H1 (cell line): ENCODE measurements around the gene TOR1A. TPM values are rescaled to one million over a fixed set of nuclear protein-coding genes. Genes with fewer than 3 reads are reported as not detected.
A peak's percentile ranks its signal among the peaks of the same experiment; 100 is the strongest.

Source experiments
- CTCF ChIA-PET: fragments of 300-600 bp; sonication (Branson Sonifier 250); formaldehyde crosslinking; loops from one replicate; lab custom pipeline; 2021; ENCODE audit not compliant: partially characterized antibody; lab: Charles Lee
- POLR2A ChIA-PET: fragments of 300-600 bp; sonication (Branson Sonifier 250); formaldehyde crosslinking; loops from one replicate; lab custom pipeline; 2021; ENCODE audit warnings: inconsistent platforms; ENCODE audit not compliant: partially characterized antibody; lab: Charles Lee
- DNase-seq, 2 experiments: peaks; one replicate each; pipeline versions ENCODE4 v3.0.0 to v3.0.0-alpha.2; 2010 to 2022; ENCODE audit warnings: low spot score in 2 of 2, low read depth in 1 of 2, mixed read lengths in 1 of 2
- FAIRE-seq: peaks from 2 replicates; lab custom pipeline; 2011; peaks lifted over from hg19 to GRCh38; lab: Jason Lieb, UNC
- H2AFZ ChIP-seq: 2 replicates; pipeline ENCODE4 v1.8.1; 2012; ENCODE audit warnings: low read length, inconsistent platforms
- H2AK5ac ChIP-seq: 2 replicates; pipeline ENCODE4 v1.6.1; 2013; ENCODE audit warnings: low read depth, low read length
- H2BK120ac ChIP-seq: replicated peaks from 2 replicates; pipeline ENCODE3; 2013; ENCODE audit warnings: low read depth, low read length, inconsistent platforms
- H2BK12ac ChIP-seq: 2 replicates; pipeline ENCODE4 v1.6.1; 2013; ENCODE audit warnings: low read depth, low read length
- H2BK15ac ChIP-seq: 2 replicates; pipeline ENCODE4 v1.6.1; 2013; ENCODE audit warnings: low read length
- H2BK20ac ChIP-seq: 2 replicates; pipeline ENCODE4 v1.6.1; 2013; ENCODE audit warnings: low read length
- H2BK5ac ChIP-seq: 2 replicates; pipeline ENCODE4 v1.6.1; 2013; ENCODE audit warnings: low read depth, low read length
- H3K14ac ChIP-seq: 2 replicates; pipeline ENCODE4 v1.6.1; 2013; ENCODE audit warnings: inconsistent platforms; ENCODE audit not compliant: insufficient read length
- H3K18ac ChIP-seq: 2 replicates; pipeline ENCODE4 v1.6.1; 2013; ENCODE audit warnings: low read length; ENCODE audit errors: extremely low read depth
- H3K23ac ChIP-seq: 2 replicates; pipeline ENCODE4 v1.6.1; 2013; ENCODE audit warnings: inconsistent platforms; ENCODE audit not compliant: insufficient read length
- H3K23me2 ChIP-seq: 2 replicates; pipeline ENCODE4 v1.6.1; 2013; ENCODE audit warnings: low read depth, low read length
- H3K27ac ChIP-seq: 2 replicates; pipeline ENCODE4 v1.6.1; 2011; ENCODE audit warnings: low read depth, low read length, inconsistent platforms
- H3K27me3 ChIP-seq, 4 experiments: replicated peaks in 1 of 4; 1 replicate in 1 of 4; 2 replicates in 3 of 4; pipeline versions ENCODE4 v1.6.1 to v1.8.1; 2011 to 2013; ENCODE audit warnings: low read length in 3 of 4, mild to moderate bottlenecking in 3 of 4, inconsistent platforms in 2 of 4, mixed read lengths in 2 of 4, moderate library complexity in 1 of 4; ENCODE audit not compliant: control insufficient read depth in 3 of 4, insufficient read depth in 3 of 4; ENCODE audit errors: extremely low read depth in 1 of 4
- H3K36me3 ChIP-seq, 4 experiments: 2 replicates each; pipeline versions ENCODE4 v1.6.1 to v1.8.1; 2011 to 2013; ENCODE audit warnings: mild to moderate bottlenecking in 4 of 4, low read length in 3 of 4, moderate library complexity in 2 of 4, control low read depth in 1 of 4, inconsistent platforms in 1 of 4; ENCODE audit not compliant: insufficient read depth in 4 of 4, control insufficient read depth in 2 of 4
- H3K4ac ChIP-seq: replicated peaks from 2 replicates; pipeline ENCODE3; 2013; ENCODE audit warnings: low read length, low read depth, mixed read lengths, inconsistent platforms; ENCODE audit not compliant: insufficient read length
- H3K4me1 ChIP-seq, 4 experiments: replicated peaks in 1 of 4; 1 replicate in 1 of 4; 2 replicates in 3 of 4; pipeline versions ENCODE4 v1.6.1 to v1.8.1; 2011 to 2013; ENCODE audit warnings: low read length in 3 of 4, inconsistent platforms in 2 of 4, mixed read lengths in 1 of 4; ENCODE audit not compliant: insufficient read depth in 4 of 4, control insufficient read depth in 3 of 4
- H3K4me2 ChIP-seq, 2 experiments: 2 replicates each; pipeline versions ENCODE4 v1.6.1 to v1.8.1; 2011 to 2013; ENCODE audit warnings: low read depth in 2 of 2, low read length in 2 of 2, control low read depth in 1 of 2, inconsistent platforms in 1 of 2, mild to moderate bottlenecking in 1 of 2; ENCODE audit not compliant: insufficient read depth in 1 of 2
- H3K4me3 ChIP-seq, 4 experiments: fragments of 200-600, 300-600 bp in 1 of 4; sonication (generic), shearing (Covaris generic), sonication (Bioruptor Twin) in 1 of 4; 2 replicates each; pipeline versions ENCODE4 v1.5.1 to v1.8.1; 2011 to 2016; ENCODE audit warnings: low read length in 4 of 4, low read depth in 3 of 4, control low read depth in 2 of 4, inconsistent platforms in 2 of 4, mild to moderate bottlenecking in 2 of 4, mixed read lengths in 1 of 4, moderate library complexity in 1 of 4; ENCODE audit not compliant: insufficient read depth in 2 of 4; ENCODE audit errors: extremely low read depth in 1 of 4
- H3K56ac ChIP-seq: replicated peaks from 2 replicates; pipeline ENCODE3; 2013; ENCODE audit warnings: low read depth, mild to moderate bottlenecking, mixed read lengths, low read length, inconsistent platforms; ENCODE audit not compliant: insufficient read length
- H3K79me1 ChIP-seq: 2 replicates; pipeline ENCODE4 v1.6.1; 2013; ENCODE audit warnings: low read depth, low read length, control low read depth
- H3K79me2 ChIP-seq, 2 experiments: 2 replicates each; pipeline versions ENCODE4 v1.6.1 to v1.8.1; 2012 to 2013; ENCODE audit warnings: low read length in 2 of 2, mild to moderate bottlenecking in 2 of 2, inconsistent platforms in 1 of 2; ENCODE audit not compliant: insufficient read depth in 2 of 2, control insufficient read depth in 1 of 2
- H3K9ac ChIP-seq, 4 experiments: replicated peaks in 1 of 4; 1 replicate in 1 of 4; 2 replicates in 3 of 4; pipeline versions ENCODE4 v1.6.1 to v1.8.1; 2011 to 2013; ENCODE audit warnings: low read depth in 3 of 4, low read length in 3 of 4, control low read depth in 2 of 4, mild to moderate bottlenecking in 2 of 4, moderate library complexity in 2 of 4, inconsistent platforms in 1 of 4; ENCODE audit errors: extremely low read depth in 1 of 4
- H3K9me3 ChIP-seq, 2 experiments: 2 replicates each; pipeline versions ENCODE4 v1.6.1 to v1.8.1; 2012 to 2013; ENCODE audit warnings: mild to moderate bottlenecking in 2 of 2, moderate library complexity in 2 of 2, control low read depth in 1 of 2, inconsistent platforms in 1 of 2, low read depth in 1 of 2, low read length in 1 of 2, mixed read lengths in 1 of 2; ENCODE audit not compliant: insufficient read depth in 2 of 2
- H4K20me1 ChIP-seq, 2 experiments: replicated peaks in 1 of 2; 2 replicates each; pipeline versions ENCODE3 to v1.8.1; 2011 to 2013; ENCODE audit warnings: inconsistent platforms in 2 of 2, low read length in 2 of 2, mild to moderate bottlenecking in 1 of 2; ENCODE audit not compliant: insufficient read depth in 2 of 2, control insufficient read depth in 1 of 2
- H4K5ac ChIP-seq: 2 replicates; pipeline ENCODE4 v1.6.1; 2013; ENCODE audit warnings: low read length, low read depth, mixed read lengths, inconsistent platforms; ENCODE audit not compliant: insufficient read length
- H4K8ac ChIP-seq: 2 replicates; pipeline ENCODE4 v1.8.0; 2013; ENCODE audit warnings: mild to moderate bottlenecking, moderate library complexity, low read length, inconsistent platforms; ENCODE audit not compliant: insufficient read depth; ENCODE audit errors: extremely low read depth
- H4K91ac ChIP-seq: replicated peaks from 2 replicates; pipeline ENCODE3; 2013; ENCODE audit warnings: low read length, mixed read lengths, inconsistent platforms; ENCODE audit not compliant: insufficient read length
- CBX5 ChIP-seq: fragments of 300-800, 300-1000 bp; sonication (generic); IDR thresholded peaks from 2 replicates; pipeline ENCODE4 v1.7.1; 2016; ENCODE audit warnings: antibody characterized with exemption, low read length, low read depth
- CEBPB ChIP-seq: IDR thresholded peaks from 2 replicates; pipeline ENCODE4 v1.6.1; 2012; ENCODE audit warnings: low read depth, low read length
- CTCF ChIP-seq, 3 experiments: IDR thresholded peaks; 1 replicate in 2 of 3; 2 replicates in 1 of 3; pipeline versions ENCODE4 v1.5.1 to v1.6.1; 2011; ENCODE audit warnings: low read length in 3 of 3, mild to moderate bottlenecking in 3 of 3, inconsistent platforms in 2 of 3, low read depth in 1 of 3, moderate library complexity in 1 of 3; ENCODE audit not compliant: insufficient read depth in 1 of 3; ENCODE audit errors: control extremely low read depth in 1 of 3
- KDM1A ChIP-seq: fragments of 200-600, 300-600 bp; sonication (generic); IDR thresholded peaks from 2 replicates; pipeline ENCODE4 v1.7.1; 2016; ENCODE audit warnings: mild to moderate bottlenecking, low read length, borderline replicate concordance
- RAD21 ChIP-seq, 2 experiments: IDR thresholded peaks in 1 of 2; conservative IDR thresholded peaks in 1 of 2; 2 replicates each; pipeline ENCODE4 v1.6.1; 2011; ENCODE audit warnings: low read depth in 2 of 2, low read length in 2 of 2, improper control_type of control experiment in 1 of 2, inconsistent platforms in 1 of 2, mild to moderate bottlenecking in 1 of 2, moderate library complexity in 1 of 2
- SIN3A ChIP-seq, 2 experiments: IDR thresholded peaks in 1 of 2; conservative IDR thresholded peaks in 1 of 2; 2 replicates each; pipeline ENCODE4 v1.6.1; 2011 to 2012; ENCODE audit warnings: low read length in 2 of 2, improper control_type of control experiment in 1 of 2, low read depth in 1 of 2, mild to moderate bottlenecking in 1 of 2
- SIRT6 ChIP-seq: IDR thresholded peaks from one replicate; pipeline ENCODE4 v1.7.1; 2012; ENCODE audit warnings: low read length, inconsistent platforms
- TBP ChIP-seq: IDR thresholded peaks from 2 replicates; pipeline ENCODE4 v1.6.1; 2011; ENCODE audit warnings: low read depth, low read length, improper control_type of control experiment
- WGBS, 2 experiments: shearing (Covaris generic) in 1 of 2; methylation state at CpG; one replicate each; pipeline versions ENCODE4 v1.1.6 to v1.1.7; 2013 to 2015; ENCODE audit warnings: low lambda C conversion rate in 2 of 2, mixed read lengths in 2 of 2, inconsistent platforms in 1 of 2, low coverage in 1 of 2, missing lambda C conversion rate in 1 of 2; ENCODE audit not compliant: insufficient replicate concordance in 2 of 2, insufficient coverage in 1 of 2, insufficient read length in 1 of 2; ENCODE audit errors: extremely low coverage in 1 of 2, missing lambda C conversion rate in 1 of 2; 5-methylcytosine and 5-hydroxymethylcytosine counted together
- polyA plus RNA-seq, 7 experiments: library from polyadenylated mRNA; depleted of rRNA in 3 of 7; stranded (reverse) in 5 of 7; unstranded in 2 of 7; fragments of >200 nt in 5 of 7; fragments of 200-250 nt in 2 of 7; gene quantifications; 1 replicate in 5 of 7; 2 replicates in 1 of 7; 4 replicates in 1 of 7; pipeline versions ENCODE4 v1.2.1 to v1.2.3, GENCODE V29; 2011 to 2013; ENCODE audit warnings: missing spikeins in 2 of 7, mixed read lengths in 2 of 7
- total RNA-seq: library from RNA; stranded (reverse); fragmentation: NEBNext Ultra II Directional; extraction: Animal tissue kit (Norgen Biotek cat#: 25700); gene quantifications from 2 replicates; pipeline ENCODE4 v1.2.1, GENCODE V29; 2021

The TOR1A gene
- total and polyA plus RNA-seq, 2 of the 8 experiments (the other 6 are each of a cell fraction or from before 2014, with no cell fraction given) = 37.6 to 46.7 TPM

DNA sequence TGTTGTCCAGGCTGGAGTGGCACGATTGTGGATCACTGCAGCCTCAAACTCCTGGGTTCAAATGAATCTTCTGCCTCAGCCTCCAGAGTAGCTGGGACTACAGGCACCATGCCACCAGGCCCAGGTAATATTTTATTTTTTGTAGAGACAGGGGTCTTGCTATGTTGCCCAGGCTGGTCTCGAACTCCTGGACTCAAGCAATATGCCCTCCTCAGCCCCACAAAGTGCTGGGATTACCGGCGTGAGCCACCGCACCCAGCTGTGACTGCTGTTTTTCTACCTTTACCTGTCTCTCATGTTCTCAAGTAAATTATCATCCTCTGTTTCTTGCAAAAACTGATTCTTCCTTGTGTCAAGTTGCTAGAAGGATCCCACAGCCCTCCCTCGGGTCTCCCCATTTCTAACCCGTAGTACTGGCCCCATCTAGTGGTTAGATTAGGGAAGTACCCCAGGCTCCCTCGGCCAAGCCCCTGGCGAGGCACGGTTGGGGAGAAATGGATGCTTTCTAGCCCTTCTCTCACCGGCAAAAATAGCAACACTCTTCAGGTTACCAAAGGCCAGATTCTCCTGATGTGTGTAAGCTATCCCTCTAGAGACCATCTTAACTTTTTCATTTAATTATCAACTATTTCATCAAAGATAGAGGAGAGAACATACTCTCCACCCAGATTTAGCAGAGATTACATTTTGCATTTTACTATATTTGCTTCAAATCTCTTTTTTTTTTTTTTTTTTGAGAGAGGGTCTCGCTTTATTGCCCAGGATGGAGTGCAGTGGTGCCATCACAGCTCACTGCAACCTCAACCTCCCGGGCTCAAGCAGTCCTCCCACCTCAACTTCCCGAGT, 40.2 kb downstream of the TOR1A start:
- 34% methylated on average over 13 of the region's 14 CpGs; no CpG with 5 or more reads in 1 of the 2 experiments for WGBS, 2 experiments
- Histone ChIP-seq H3K23ac (no peak overlapping the region), H2AFZ (no peak overlapping the region), H3K56ac (no peak overlapping the region), H2BK12ac (0 out of 2 replicates have a peak overlapping the region, but pooled peaks have one; percentile 27), H4K91ac (no peak overlapping the region), H2BK20ac (no peak overlapping the region), H3K18ac (no peak overlapping the region), H3K9ac (no peak overlapping the region), H2AK5ac (no peak overlapping the region), H4K8ac (no peak overlapping the region), H3K79me1 (no peaks in the 10 kb centered on the region), H3K79me2 (no peaks in the 10 kb centered on the region), H3K4ac (no peak overlapping the region), H3K27ac (no peak overlapping the region), H3K36me3 (no peaks in the 10 kb centered on the region), H3K14ac (no peak overlapping the region), H3K4me1 (no peaks in the 10 kb centered on the region), H2BK120ac (no peak overlapping the region), H3K23me2 (no peaks in the 10 kb centered on the region), H3K9me3 (no peaks in the 10 kb centered on the region), H2BK15ac (no peak overlapping the region), H3K4me3 (no peak overlapping the region), H4K5ac (no peak overlapping the region), H3K4me2 (no peak overlapping the region), H4K20me1 (no peaks in the 10 kb centered on the region), H2BK5ac (no peak overlapping the region), H3K27me3 (no peaks in the 10 kb centered on the region)
- POLR2A ChIA-PET = interaction anchor here (1.3 kb wide), 1 partner anchor 57 kb away, joined by 3 read pairs; no protein-coding TSS in a partner anchor
- CTCF ChIA-PET = interaction anchor here (0.7 to 12.8 kb wide), 34 partner anchors 8 to 645 kb away, joined by 3 to 250 read pairs (median 5); partner anchors contain the start of genes C9orf50 and PRRX2
- FAIRE-seq = peak; percentile 79
- peak; percentile 44 to 92 for DNase-seq
- TF ChIP-seq CEBPB (peak; percentile 15; the same call in 1 of the 2 replicates), TBP (0 out of 2 replicates have a peak, but pooled peaks have one; percentile 15), CTCF (IDR thresholded peaks at IDR 0.05; ENCODE audit: control extremely low read depth in 1 of 3, insufficient read depth in 1 of 3, low read depth in 1 of 3, low read length in 3 of 3) (peak; percentile 82 to 93 (median 89)), SIN3A (conservative IDR thresholded peaks at IDR 0.05 in 1 of 2, IDR thresholded peaks at IDR 0.05 in 1 of 2; ENCODE audit: low read depth in 1 of 2, low read length in 2 of 2) (0 out of 4 replicates have a peak, but pooled peaks of 1 of the 2 experiments have one; percentile 54), SIRT6 (no peak), KDM1A (peak; percentile 79; the same call in 1 of the 2 replicates), RAD21 (IDR thresholded peaks at IDR 0.05 in 1 of 2, conservative IDR thresholded peaks at IDR 0.05 in 1 of 2; ENCODE audit: low read depth in 2 of 2, low read length in 2 of 2) (peak; percentile 98), CBX5 (no peak)
